Stimulated activated CD4-positive, alpha-beta T cell treated with anti-CD3 and anti-CD28 coated beads, TNF-alpha, amount 100 ng/mL, for 48 hours (primary cell): ENCODE measurements around the gene SHB.

Experiments
- DNase-seq, 3 donors: peaks; one replicate each; pipeline ENCODE4 v3.0.0-alpha.2; 2020; ENCODE audit warnings: low read depth in 3 of 3

SHB gene

GRCh38 chr9:37989701-37990100 lies 79.3 kb downstream of the SHB start:
- DNase-seq = no peak

- DNase-seq = no peak
Observed at GRCh38 chr9:37988602-37989001, 80.4 kb downstream of the SHB start.

GRCh38 chr9:37988041-37988440 lies 81.0 kb downstream of the SHB start:
- no peak for DNase-seq

- DNase-seq = no peak
Observed at GRCh38 chr9:37987467-37987981, 81.5 kb downstream of the SHB start.

GRCh38 chr9:37986771-37987258 lies 82.2 kb downstream of the SHB start:
- no peak for DNase-seq

GRCh38 chr9:37986001-37986400 lies 83.0 kb downstream of the SHB start:
- no peak for DNase-seq

GRCh38 chr9:37984672-37985611 lies 84.1 kb downstream of the SHB start:
- no peak for DNase-seq

GRCh38 chr9:37984278-37984671 lies 84.8 kb downstream of the SHB start:
- DNase-seq = no peak

GRCh38 chr9:37983381-37984067 lies 85.5 kb downstream of the SHB start:
- no peak for DNase-seq

- DNase-seq = no peak
Observed at GRCh38 chr9:37979844-37980243, 89.2 kb downstream of the SHB start.

- no peak for DNase-seq
Observed at GRCh38 chr9:37978983-37979382, 90.0 kb downstream of the SHB start.

GRCh38 chr9:37978481-37978864 lies 90.6 kb downstream of the SHB start:
- DNase-seq = no peak

GRCh38 chr9:37977851-37978480 lies 91.1 kb downstream of the SHB start:
- no peak for DNase-seq

- no peak for DNase-seq
Observed at GRCh38 chr9:37976714-37977477, 92.1 kb downstream of the SHB start.

- DNase-seq = no peak
Observed at GRCh38 chr9:37975639-37976038, 93.4 kb downstream of the SHB start.

- DNase-seq = no peak
Observed at GRCh38 chr9:37974506-37975173, 94.4 kb downstream of the SHB start.

GRCh38 chr9:37972351-37972848 lies 96.6 kb downstream of the SHB start:
- DNase-seq = no peak

GRCh38 chr9:37971691-37972090 lies 97.3 kb downstream of the SHB start:
- no peak for DNase-seq

GRCh38 chr9:37971108-37971459 lies 97.9 kb downstream of the SHB start:
- no peak for DNase-seq

- no peak for DNase-seq
Observed at GRCh38 chr9:37970301-37971107, 98.5 kb downstream of the SHB start.
